ENCODE results near the gene RTP3. TPM values are rescaled to one million over a fixed set of nuclear protein-coding genes. Genes with fewer than 3 reads are reported as not detected.
"Not testable (repeated sequence)": the region's sequence is repeated elsewhere in the genome, so short reads cannot be mapped to it uniquely, and the experiment has no call there.

RTP3 gene
- total and polyA plus RNA-seq, 8 donors, result not detected

DNA sequence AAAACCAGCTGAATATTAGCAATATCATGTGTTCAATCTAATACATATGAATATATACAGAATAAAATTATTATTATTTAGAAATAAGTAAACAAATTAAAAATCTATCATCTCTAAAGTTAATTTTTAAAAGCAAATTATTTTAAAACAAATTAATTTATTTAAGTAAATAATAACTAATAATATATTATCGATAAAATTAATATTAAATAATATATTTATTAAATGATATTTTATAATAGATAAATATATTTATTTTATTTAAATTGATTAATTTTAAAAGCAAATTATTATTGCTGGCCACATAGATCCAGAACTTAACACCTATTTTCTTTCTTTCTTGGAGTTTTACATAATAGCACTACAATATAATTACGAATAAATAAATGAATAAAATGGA, 22.2 kb downstream of the RTP3 start:
- TF ChIP-seq POLR2AphosphoS5 (IDR thresholded peaks at IDR 0.05), result no peak
- no peak for TF ChIP-seq POLR2A (IDR thresholded peaks at IDR 0.05)
- no peak for TF ChIP-seq EP300 (IDR thresholded peaks at IDR 0.05)
- TF ChIP-seq, protein P1, sequence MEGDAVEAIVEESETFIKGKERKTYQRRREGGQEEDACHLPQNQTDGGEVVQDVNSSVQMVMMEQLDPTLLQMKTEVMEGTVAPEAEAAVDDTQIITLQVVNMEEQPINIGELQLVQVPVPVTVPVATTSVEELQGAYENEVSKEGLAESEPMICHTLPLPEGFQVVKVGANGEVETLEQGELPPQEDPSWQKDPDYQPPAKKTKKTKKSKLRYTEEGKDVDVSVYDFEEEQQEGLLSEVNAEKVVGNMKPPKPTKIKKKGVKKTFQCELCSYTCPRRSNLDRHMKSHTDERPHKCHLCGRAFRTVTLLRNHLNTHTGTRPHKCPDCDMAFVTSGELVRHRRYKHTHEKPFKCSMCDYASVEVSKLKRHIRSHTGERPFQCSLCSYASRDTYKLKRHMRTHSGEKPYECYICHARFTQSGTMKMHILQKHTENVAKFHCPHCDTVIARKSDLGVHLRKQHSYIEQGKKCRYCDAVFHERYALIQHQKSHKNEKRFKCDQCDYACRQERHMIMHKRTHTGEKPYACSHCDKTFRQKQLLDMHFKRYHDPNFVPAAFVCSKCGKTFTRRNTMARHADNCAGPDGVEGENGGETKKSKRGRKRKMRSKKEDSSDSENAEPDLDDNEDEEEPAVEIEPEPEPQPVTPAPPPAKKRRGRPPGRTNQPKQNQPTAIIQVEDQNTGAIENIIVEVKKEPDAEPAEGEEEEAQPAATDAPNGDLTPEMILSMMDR (IDR thresholded peaks at IDR 0.05), result no peak
- H3K4me3 ChIP-seq, result no peak overlapping the region
- DNase-seq, result no peak
- H3K36me3 ChIP-seq, result peaks cover 0 to 10% (median 0%) of the 10 kb centered on the region in 4 donors
- intact Hi-C loops (cut with DNase I; ENCODE audit: low total_unique reads), result no loop called here
- no peaks in the 10 kb centered on the region for H3K27me3 ChIP-seq
- no peaks in the 10 kb centered on the region for H3K4me1 ChIP-seq
- no peak overlapping the region for H3K27ac ChIP-seq
- no peaks in the 10 kb centered on the region for H3K9me3 ChIP-seq
- 92 to 99% (median 96%) methylated on average over 2 of the region's 2 CpGs for WGBS, 5 donors

- no peak for DNase-seq
- Histone ChIP-seq H3K36me3 (peaks cover 0 to 10% (median 0%) of the 10 kb centered on the region in 4 donors), H3K4me1 (no peaks in the 10 kb centered on the region), H3K4me3 (no peak overlapping the region), H3K27ac (no peak overlapping the region), H3K27me3 (no peaks in the 10 kb centered on the region), H3K9me3 (no peaks in the 10 kb centered on the region)
- no peak for TF ChIP-seq POLR2AphosphoS5 (IDR thresholded peaks at IDR 0.05)
- TF ChIP-seq, protein P1 (IDR thresholded peaks at IDR 0.05), result no peak
- WGBS, 5 donors, result 77 to 92% (median 81%) methylated on average over 3 of the region's 3 CpGs
- intact Hi-C loops (cut with DNase I; ENCODE audit: low total_unique reads), result no loop called here
Measured at GRCh38 chr3:46520531-46520930, 22.8 kb downstream of the RTP3 start.

- H3K27me3 ChIP-seq, result no peaks in the 10 kb centered on the region
- TF ChIP-seq, protein P1 (IDR thresholded peaks at IDR 0.05), result no peak
- TF ChIP-seq EP300 (IDR thresholded peaks at IDR 0.05) (no peak), POLR2A (IDR thresholded peaks at IDR 0.05) (no peak), POLR2AphosphoS5 (IDR thresholded peaks at IDR 0.05) (no peak)
- no peak for DNase-seq
- no peak overlapping the region for H3K4me3 ChIP-seq
- no peaks in the 10 kb centered on the region for H3K9me3 ChIP-seq
- no peaks in the 10 kb centered on the region for H3K4me1 ChIP-seq
- H3K27ac ChIP-seq, result no peak overlapping the region
- 73 to 82% (median 79%) methylated on average over 9 of the region's 9 CpGs for WGBS, 5 donors
- peaks cover 0 to 12% (median 0%) of the 10 kb centered on the region in 4 donors for H3K36me3 ChIP-seq
- intact Hi-C loops (cut with DNase I; ENCODE audit: low total_unique reads), result no loop called here
Measured at GRCh38 chr3:46521096-46521495, 23.3 kb downstream of the RTP3 start.

- H3K27ac ChIP-seq; H3K4me3 ChIP-seq; intact Hi-C loops (cut with DNase I; ENCODE audit: low total_unique reads); DNase-seq; H3K9me3 ChIP-seq; H3K27me3 ChIP-seq; H3K4me1 ChIP-seq: not testable (repeated sequence)
- 79 to 92% (median 85%) methylated on average over 4 of the region's 4 CpGs for WGBS, 5 donors
- peaks cover 0 to 23% (median 0%) of the 10 kb centered on the region in 4 donors for H3K36me3 ChIP-seq
Measured at GRCh38 chr3:46522201-46522600, 24.4 kb downstream of the RTP3 start.

DNA sequence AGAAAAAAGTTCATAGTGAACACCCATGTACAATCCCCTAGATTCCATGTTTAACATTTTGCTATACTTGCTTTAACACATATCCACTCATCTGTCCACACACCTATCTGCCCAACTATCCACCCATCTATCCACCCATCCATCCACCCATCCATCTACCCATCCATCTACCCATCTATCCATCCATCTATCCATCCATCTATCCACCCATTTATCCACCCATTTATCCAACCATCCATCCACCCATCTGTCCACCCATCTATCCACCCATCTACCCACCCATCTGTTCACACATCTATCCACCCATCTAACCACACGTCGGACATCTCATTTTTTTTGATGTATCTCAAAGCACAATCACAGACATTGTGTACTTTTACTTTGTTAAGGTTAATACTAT, 25.8 kb downstream of the RTP3 start:
- Histone ChIP-seq H3K4me1 (no peaks in the 10 kb centered on the region), H3K27ac (no peak overlapping the region), H3K36me3 (peaks cover 0 to 24% (median 0%) of the 10 kb centered on the region in 4 donors), H3K27me3 (no peaks in the 10 kb centered on the region), H3K4me3 (no peak overlapping the region), H3K9me3 (no peaks in the 10 kb centered on the region)
- no peak for DNase-seq
- intact Hi-C loops (cut with DNase I; ENCODE audit: low total_unique reads), result no loop called here
- 74 to 89% (median 83%) methylated on average over 2 of the region's 2 CpGs for WGBS, 5 donors
- TF ChIP-seq, protein P1 (IDR thresholded peaks at IDR 0.05), result no peak
- TF ChIP-seq EP300 (IDR thresholded peaks at IDR 0.05) (no peak), POLR2AphosphoS5 (IDR thresholded peaks at IDR 0.05) (no peak), POLR2A (IDR thresholded peaks at IDR 0.05) (no peak)

Data from stomach (tissue), 9 donors.